HG03378 (cell line): ENCODE measurements around the gene RPLP2.

ENCODE experiments used
- ATAC-seq: cut with Tn5 transposase; IDR thresholded peaks from one replicate; pipeline ENCODE4 v1.9.1; 2021; ENCODE audit warnings: mild to moderate bottlenecking, moderate library complexity; ENCODE audit not compliant: unreplicated experiment

The RPLP2 gene

GRCh38 chr11:790721-791564, 18.8 kb upstream of the RPLP2 start:
- ATAC-seq: no peak

- ATAC-seq: no peak
Measured at GRCh38 chr11:791658-792534, 17.9 kb upstream of the RPLP2 start.

- ATAC-seq: no peak
Measured at GRCh38 chr11:792535-792821, 17.3 kb upstream of the RPLP2 start.

- ATAC-seq: no peak
Measured at GRCh38 chr11:792873-793272, 16.9 kb upstream of the RPLP2 start.

- ATAC-seq: no peak
Measured at GRCh38 chr11:793556-793955, 16.2 kb upstream of the RPLP2 start.

GRCh38 chr11:794013-794765, 15.6 kb upstream of the RPLP2 start:
- no peak for ATAC-seq

- no peak for ATAC-seq
Measured at GRCh38 chr11:794766-795633, 14.8 kb upstream of the RPLP2 start.

GRCh38 chr11:795634-796564, 13.9 kb upstream of the RPLP2 start:
- no peak for ATAC-seq

GRCh38 chr11:796565-797295, 13.0 kb upstream of the RPLP2 start:
- ATAC-seq: no peak

- peak; percentile 43 for ATAC-seq
Measured at GRCh38 chr11:797296-798092, 12.3 kb upstream of the RPLP2 start.

GRCh38 chr11:798093-798713, 11.6 kb upstream of the RPLP2 start, which contains the start of gene SLC25A22:
TSS of gene SLC25A22 (minus strand) at chr11:798281. CDS start at chr11:795006, 3,275 bp downstream.
- peak; percentile 29 for ATAC-seq

GRCh38 chr11:799641-800316, 10.0 kb upstream of the RPLP2 start:
- no peak for ATAC-seq

- ATAC-seq: no peak
Measured at GRCh38 chr11:800473-800872, 9.3 kb upstream of the RPLP2 start.

- ATAC-seq: no peak
Measured at GRCh38 chr11:801097-801780, 8.5 kb upstream of the RPLP2 start.

- ATAC-seq: no peak
Measured at GRCh38 chr11:802018-802617, 7.6 kb upstream of the RPLP2 start.
